K562 (cell line): ENCODE data around the gene SRRT. TPM values are rescaled to one million over a fixed set of nuclear protein-coding genes. Genes with fewer than 3 reads are reported as not detected.
A peak's percentile ranks its signal among the peaks of the same experiment; 100 is the strongest.

Source experiments
- CREM ChIP-seq: IDR thresholded peaks from 2 replicates; pipeline ENCODE4 v1.6.1; 2014; ENCODE audit warnings: antibody characterized with exemption, low read depth
- HNRNPLL ChIP-seq: fragments of 200-400 bp; formaldehyde crosslinking; IDR thresholded peaks from 2 replicates; pipeline ENCODE4 v1.6.1; 2017; ENCODE audit warnings: low read length, low read depth, mild to moderate bottlenecking; ENCODE audit not compliant: poor library complexity, severe bottlenecking
- KLF10 ChIP-seq: fragments of 250-450 bp; sonication (Bioruptor Pico); IDR thresholded peaks from 2 replicates; pipeline ENCODE4 v1.6.1; 2021; ENCODE audit warnings: matching md5 sums
- MAFF ChIP-seq: IDR thresholded peaks from 2 replicates; pipeline ENCODE4 v1.6.1; 2012; ENCODE audit warnings: low read length, improper control_type of control experiment
- TARDBP ChIP-seq: fragments of 450-650 bp; IDR thresholded peaks from 2 replicates; pipeline ENCODE4 v1.6.1; 2016
- TOE1 ChIP-seq, 2 experiments: fragments of 450-650 bp in 1 of 2; sonication (generic) in 1 of 2; formaldehyde crosslinking in 1 of 2; IDR thresholded peaks; 2 replicates each; pipeline versions ENCODE4 v1.7.1 to v1.8.0; 2016 to 2022; ENCODE audit warnings: borderline replicate concordance in 2 of 2, mild to moderate bottlenecking in 2 of 2, antibody characterized with exemption in 1 of 2, inconsistent platforms in 1 of 2, low read depth in 1 of 2, missing genetic modification reagents in 1 of 2, moderate library complexity in 1 of 2
- ZSCAN32 ChIP-seq: fragments of 450-650 bp; formaldehyde crosslinking; IDR thresholded peaks from 2 replicates; pipeline ENCODE4 v1.4.0; 2020; ENCODE audit warnings: mild to moderate bottlenecking, moderate library complexity
- ZZZ3 ChIP-seq: fragments of 450-650 bp; IDR thresholded peaks from 2 replicates; pipeline ENCODE4 v1.6.1; 2016; ENCODE audit warnings: antibody characterized with exemption, mild to moderate bottlenecking, moderate library complexity
- polyA plus RNA-seq, 8 experiments: library from polyadenylated mRNA; depleted of rRNA in 4 of 8; stranded (reverse) in 5 of 8; unstranded in 3 of 8; fragments of >200 nt; fragmentation: Nextera tagmentation in 2 of 8; fragmentation: Illumina TruSeq in 1 of 8; extraction: Ambion mirVana in 2 of 8; extraction: Trizol in 1 of 8; gene quantifications; 2 replicates each; pipeline versions ENCODE4 v1.2.1 to v1.2.3, GENCODE V29; 2011 to 2014; ENCODE audit warnings: inconsistent platforms in 1 of 8, missing spikeins in 1 of 8
- total RNA-seq, 7 experiments: library from RNA; depleted of rRNA in 6 of 7; stranded (reverse); fragments of >200 nt in 6 of 7; fragmentation: Illumina TruSeq in 2 of 7; extraction: Trizol in 2 of 7; gene quantifications; 2 replicates each; pipeline versions ENCODE4 v1.2.1 to v1.2.3, GENCODE V29; 2011 to 2021; ENCODE audit warnings: low replicate concordance in 1 of 7
- TF ChIP-seq, protein P1 (sequence below): fragments of 250-450 bp; sonication (Bioruptor Pico); IDR thresholded peaks from 2 replicates; pipeline ENCODE4 v1.5.0; 2021; ENCODE audit warnings: mild to moderate bottlenecking, borderline replicate concordance
- TF ChIP-seq, protein P2 (sequence below): sonication (generic); formaldehyde crosslinking; IDR thresholded peaks from 2 replicates; pipeline ENCODE4 v1.8.0; 2022; ENCODE audit warnings: mild to moderate bottlenecking, missing genetic modification reagents
- TF ChIP-seq, protein P3 (sequence below), 2 experiments: fragments of 150-350 bp in 1 of 2; IDR thresholded peaks; 2 replicates each; pipeline ENCODE4 v1.6.1; 2012 to 2016; ENCODE audit warnings: low read depth in 2 of 2, low read length in 2 of 2, mild to moderate bottlenecking in 1 of 2, moderate library complexity in 1 of 2

The SRRT gene
- total and polyA plus RNA-seq, 9 of the 15 experiments (the other 6 are each of a cell fraction or from before 2014, with no cell fraction given): 10.3 to 263 (median 84.4) TPM

DNA sequence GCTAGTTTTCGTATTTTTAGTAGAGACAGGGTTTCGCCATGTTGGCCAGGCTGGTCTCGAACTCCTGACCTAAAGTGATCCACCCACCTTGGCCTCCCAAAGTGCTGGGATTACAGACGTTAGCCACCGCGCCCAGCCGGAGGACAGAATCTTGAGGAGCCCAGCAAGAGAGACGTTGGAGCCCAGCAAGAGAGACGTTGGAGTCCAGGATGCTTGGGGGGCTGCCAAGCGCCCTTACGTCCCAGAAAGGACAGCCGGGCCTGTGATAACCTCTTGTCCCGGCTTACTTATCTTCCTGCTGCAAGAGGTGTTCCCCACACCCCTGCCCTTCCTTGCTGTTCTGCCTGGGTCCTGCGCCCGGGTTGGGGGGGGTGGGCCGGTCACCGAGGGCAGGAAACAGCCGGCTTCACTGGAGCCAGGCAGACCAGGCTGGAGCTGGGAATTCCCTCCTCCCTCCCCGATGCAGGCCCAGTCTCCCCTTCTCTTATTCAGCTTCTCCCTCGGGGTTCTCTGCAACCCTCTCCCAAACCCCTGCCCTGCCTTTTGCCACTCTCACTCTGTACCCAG is 45.7 kb upstream of the SRRT start (continued):
- TF ChIP-seq HNRNPLL (peak; percentile 40), MAFF (no peak), CREM (peak; percentile 69), TARDBP (0 out of 2 replicates have a peak, but pooled peaks have one; percentile 34), TOE1 (IDR thresholded peaks at IDR 0.05; ENCODE audit: borderline replicate concordance) (peak; percentile 15; the same call in 1 of the 2 replicates), TOE1 (CRISPR knock-in tag; IDR thresholded peaks at IDR 0.05; ENCODE audit: borderline replicate concordance, low read depth) (no peak), ZSCAN32 (CRISPR knock-in tag) (no peak), KLF10 (no peak), ZZZ3 (no peak)
- TF ChIP-seq, protein P1, sequence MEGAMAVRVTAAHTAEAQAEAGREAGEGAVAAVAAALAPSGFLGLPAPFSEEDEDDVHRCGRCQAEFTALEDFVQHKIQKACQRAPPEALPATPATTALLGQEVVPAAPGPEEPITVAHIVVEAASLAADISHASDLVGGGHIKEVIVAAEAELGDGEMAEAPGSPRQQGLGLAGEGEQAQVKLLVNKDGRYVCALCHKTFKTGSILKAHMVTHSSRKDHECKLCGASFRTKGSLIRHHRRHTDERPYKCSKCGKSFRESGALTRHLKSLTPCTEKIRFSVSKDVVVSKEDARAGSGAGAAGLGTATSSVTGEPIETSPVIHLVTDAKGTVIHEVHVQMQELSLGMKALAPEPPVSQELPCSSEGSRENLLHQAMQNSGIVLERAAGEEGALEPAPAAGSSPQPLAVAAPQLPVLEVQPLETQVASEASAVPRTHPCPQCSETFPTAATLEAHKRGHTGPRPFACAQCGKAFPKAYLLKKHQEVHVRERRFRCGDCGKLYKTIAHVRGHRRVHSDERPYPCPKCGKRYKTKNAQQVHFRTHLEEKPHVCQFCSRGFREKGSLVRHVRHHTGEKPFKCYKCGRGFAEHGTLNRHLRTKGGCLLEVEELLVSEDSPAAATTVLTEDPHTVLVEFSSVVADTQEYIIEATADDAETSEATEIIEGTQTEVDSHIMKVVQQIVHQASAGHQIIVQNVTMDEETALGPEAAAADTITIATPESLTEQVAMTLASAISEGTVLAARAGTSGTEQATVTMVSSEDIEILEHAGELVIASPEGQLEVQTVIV (CRISPR knock-in tag): no peak
- TF ChIP-seq, protein P2, sequence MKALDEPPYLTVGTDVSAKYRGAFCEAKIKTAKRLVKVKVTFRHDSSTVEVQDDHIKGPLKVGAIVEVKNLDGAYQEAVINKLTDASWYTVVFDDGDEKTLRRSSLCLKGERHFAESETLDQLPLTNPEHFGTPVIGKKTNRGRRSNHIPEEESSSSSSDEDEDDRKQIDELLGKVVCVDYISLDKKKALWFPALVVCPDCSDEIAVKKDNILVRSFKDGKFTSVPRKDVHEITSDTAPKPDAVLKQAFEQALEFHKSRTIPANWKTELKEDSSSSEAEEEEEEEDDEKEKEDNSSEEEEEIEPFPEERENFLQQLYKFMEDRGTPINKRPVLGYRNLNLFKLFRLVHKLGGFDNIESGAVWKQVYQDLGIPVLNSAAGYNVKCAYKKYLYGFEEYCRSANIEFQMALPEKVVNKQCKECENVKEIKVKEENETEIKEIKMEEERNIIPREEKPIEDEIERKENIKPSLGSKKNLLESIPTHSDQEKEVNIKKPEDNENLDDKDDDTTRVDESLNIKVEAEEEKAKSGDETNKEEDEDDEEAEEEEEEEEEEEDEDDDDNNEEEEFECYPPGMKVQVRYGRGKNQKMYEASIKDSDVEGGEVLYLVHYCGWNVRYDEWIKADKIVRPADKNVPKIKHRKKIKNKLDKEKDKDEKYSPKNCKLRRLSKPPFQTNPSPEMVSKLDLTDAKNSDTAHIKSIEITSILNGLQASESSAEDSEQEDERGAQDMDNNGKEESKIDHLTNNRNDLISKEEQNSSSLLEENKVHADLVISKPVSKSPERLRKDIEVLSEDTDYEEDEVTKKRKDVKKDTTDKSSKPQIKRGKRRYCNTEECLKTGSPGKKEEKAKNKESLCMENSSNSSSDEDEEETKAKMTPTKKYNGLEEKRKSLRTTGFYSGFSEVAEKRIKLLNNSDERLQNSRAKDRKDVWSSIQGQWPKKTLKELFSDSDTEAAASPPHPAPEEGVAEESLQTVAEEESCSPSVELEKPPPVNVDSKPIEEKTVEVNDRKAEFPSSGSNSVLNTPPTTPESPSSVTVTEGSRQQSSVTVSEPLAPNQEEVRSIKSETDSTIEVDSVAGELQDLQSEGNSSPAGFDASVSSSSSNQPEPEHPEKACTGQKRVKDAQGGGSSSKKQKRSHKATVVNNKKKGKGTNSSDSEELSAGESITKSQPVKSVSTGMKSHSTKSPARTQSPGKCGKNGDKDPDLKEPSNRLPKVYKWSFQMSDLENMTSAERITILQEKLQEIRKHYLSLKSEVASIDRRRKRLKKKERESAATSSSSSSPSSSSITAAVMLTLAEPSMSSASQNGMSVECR (CRISPR knock-in tag): no peak
- TF ChIP-seq, protein P3, sequence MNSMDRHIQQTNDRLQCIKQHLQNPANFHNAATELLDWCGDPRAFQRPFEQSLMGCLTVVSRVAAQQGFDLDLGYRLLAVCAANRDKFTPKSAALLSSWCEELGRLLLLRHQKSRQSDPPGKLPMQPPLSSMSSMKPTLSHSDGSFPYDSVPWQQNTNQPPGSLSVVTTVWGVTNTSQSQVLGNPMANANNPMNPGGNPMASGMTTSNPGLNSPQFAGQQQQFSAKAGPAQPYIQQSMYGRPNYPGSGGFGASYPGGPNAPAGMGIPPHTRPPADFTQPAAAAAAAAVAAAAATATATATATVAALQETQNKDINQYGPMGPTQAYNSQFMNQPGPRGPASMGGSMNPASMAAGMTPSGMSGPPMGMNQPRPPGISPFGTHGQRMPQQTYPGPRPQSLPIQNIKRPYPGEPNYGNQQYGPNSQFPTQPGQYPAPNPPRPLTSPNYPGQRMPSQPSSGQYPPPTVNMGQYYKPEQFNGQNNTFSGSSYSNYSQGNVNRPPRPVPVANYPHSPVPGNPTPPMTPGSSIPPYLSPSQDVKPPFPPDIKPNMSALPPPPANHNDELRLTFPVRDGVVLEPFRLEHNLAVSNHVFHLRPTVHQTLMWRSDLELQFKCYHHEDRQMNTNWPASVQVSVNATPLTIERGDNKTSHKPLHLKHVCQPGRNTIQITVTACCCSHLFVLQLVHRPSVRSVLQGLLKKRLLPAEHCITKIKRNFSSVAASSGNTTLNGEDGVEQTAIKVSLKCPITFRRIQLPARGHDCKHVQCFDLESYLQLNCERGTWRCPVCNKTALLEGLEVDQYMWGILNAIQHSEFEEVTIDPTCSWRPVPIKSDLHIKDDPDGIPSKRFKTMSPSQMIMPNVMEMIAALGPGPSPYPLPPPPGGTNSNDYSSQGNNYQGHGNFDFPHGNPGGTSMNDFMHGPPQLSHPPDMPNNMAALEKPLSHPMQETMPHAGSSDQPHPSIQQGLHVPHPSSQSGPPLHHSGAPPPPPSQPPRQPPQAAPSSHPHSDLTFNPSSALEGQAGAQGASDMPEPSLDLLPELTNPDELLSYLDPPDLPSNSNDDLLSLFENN (IDR thresholded peaks at IDR 0.05; ENCODE audit: low read depth in 2 of 2, low read length in 2 of 2): peak in 1 of 2 experiments; percentile 80; a peak in 1 of 4 replicates
